Endodermal cell (in vitro differentiated cells): ENCODE results near the gene SPATA24. TPM values are rescaled to one million over a fixed set of nuclear protein-coding genes. Genes with fewer than 3 reads are reported as not detected.

ENCODE experiments used
- DNase-seq: peaks from one replicate; pipeline ENCODE4 v3.0.0-alpha.2; 2017
- H3K27ac ChIP-seq: 2 replicates; pipeline ENCODE4 v1.5.1; 2013; ENCODE audit warnings: mild to moderate bottlenecking, low read depth, low read length, moderate library complexity
- H3K27me3 ChIP-seq: 2 replicates; pipeline ENCODE4 v1.6.1; 2013; ENCODE audit warnings: mild to moderate bottlenecking, low read length, moderate library complexity; ENCODE audit not compliant: insufficient read depth, control insufficient read depth, poor library complexity, severe bottlenecking
- H3K36me3 ChIP-seq: 2 replicates; pipeline ENCODE4 v1.7.0; 2013; ENCODE audit warnings: mild to moderate bottlenecking, low read length, moderate library complexity; ENCODE audit not compliant: control insufficient read depth, insufficient read depth
- H3K4me1 ChIP-seq: one replicate; pipeline ENCODE4 v1.7.0; 2013; ENCODE audit warnings: low read length; ENCODE audit not compliant: control insufficient read depth, insufficient read depth
- H3K4me3 ChIP-seq: 2 replicates; pipeline ENCODE4 v1.5.1; 2013; ENCODE audit warnings: mild to moderate bottlenecking, low read length, moderate library complexity
- H3K9ac ChIP-seq: 2 replicates; pipeline ENCODE4 v1.6.1; 2013; ENCODE audit warnings: mild to moderate bottlenecking, low read length, moderate library complexity; ENCODE audit not compliant: poor library complexity, severe bottlenecking; ENCODE audit errors: extremely low read depth
- H3K9me3 ChIP-seq: 2 replicates; pipeline ENCODE4 v1.6.1; 2013; ENCODE audit warnings: mild to moderate bottlenecking, low read length, moderate library complexity; ENCODE audit not compliant: control insufficient read depth
- H3K27ac Mint-ChIP-seq: 2 replicates; pipeline ENCODE4 v1.8.0; 2020; ENCODE audit warnings: mixed read lengths
- H3K27me3 Mint-ChIP-seq: 2 replicates; pipeline ENCODE4 v1.8.0; 2021; ENCODE audit warnings: mild to moderate bottlenecking, mixed read lengths; ENCODE audit not compliant: insufficient read depth
- H3K36me3 Mint-ChIP-seq: 2 replicates; pipeline ENCODE4 v1.8.0; 2020; ENCODE audit warnings: low read depth, mixed read lengths
- H3K4me1 Mint-ChIP-seq: 2 replicates; pipeline ENCODE4 v1.8.0; 2020; ENCODE audit warnings: mixed read lengths
- H3K4me3 Mint-ChIP-seq: 2 replicates; pipeline ENCODE4 v1.8.0; 2020; ENCODE audit warnings: mild to moderate bottlenecking, moderate library complexity, mixed read lengths
- H3K9me3 Mint-ChIP-seq: 2 replicates; pipeline ENCODE4 v1.8.0; 2020; ENCODE audit warnings: mild to moderate bottlenecking, mixed read lengths
- WGBS, 2 experiments: methylation state at CpG; one replicate each; pipeline versions ENCODE4 v1.1.5 to v1.1.7; 2013; ENCODE audit warnings: missing lambda C conversion rate in 2 of 2, mixed read lengths in 1 of 2; ENCODE audit not compliant: insufficient coverage in 1 of 2, insufficient read length in 1 of 2; 5-methylcytosine and 5-hydroxymethylcytosine counted together
- total RNA-seq, 2 donors: library from RNA; stranded (reverse); fragmentation: NEBNext Ultra II Directional in 1 of 2; extraction: Animal tissue kit (Norgen Biotek cat#: 25700) in 1 of 2; gene quantifications; 2 replicates in 1 of 2; 3 replicates in 1 of 2; pipeline ENCODE4 v1.2.1, GENCODE V29; 2021
- TF ChIP-seq, protein P1 (sequence below): fragments of 200-600 bp; sonication (generic); conservative IDR thresholded peaks from 2 replicates; pipeline ENCODE4 v1.5.0; 2021; ENCODE audit warnings: antibody characterized with exemption, mild to moderate bottlenecking

SPATA24 gene
- total RNA-seq, 2 donors from 2014 or later = 9.8 to 10.6 TPM

DNA sequence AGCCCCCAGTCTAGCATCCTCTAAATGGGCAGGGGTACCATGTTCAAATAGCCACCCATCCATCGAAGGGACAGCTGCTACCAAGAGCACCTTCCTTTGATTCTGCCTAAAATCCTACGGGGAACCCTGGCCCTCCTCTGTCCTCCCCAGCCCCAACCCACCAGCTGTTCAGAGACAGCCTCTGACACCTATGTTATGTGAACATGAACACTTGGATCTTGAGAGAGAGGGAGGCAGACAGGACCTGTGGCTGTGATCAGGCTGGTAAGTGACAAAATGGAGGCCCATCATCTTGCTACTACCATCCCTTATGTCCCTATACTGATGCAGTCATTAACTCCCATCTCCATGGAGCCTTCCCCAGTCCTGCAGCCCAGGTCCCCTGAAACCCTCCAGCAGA is 29.0 kb downstream of the SPATA24 start:
- peaks cover 2% of the 10 kb centered on the region for H3K9me3 Mint-ChIP-seq
- peaks cover 35% of the 10 kb centered on the region for H3K36me3 Mint-ChIP-seq
- Histone ChIP-seq H3K4me1 (no peaks in the 10 kb centered on the region), H3K4me3 (no peak overlapping the region), H3K27me3 (no peaks in the 10 kb centered on the region), H3K36me3 (peaks cover 33% of the 10 kb centered on the region), H3K9ac (no peak overlapping the region), H3K9me3 (no peaks in the 10 kb centered on the region), H3K27ac (no peak overlapping the region)
- no peak overlapping the region for H3K27ac Mint-ChIP-seq
- TF ChIP-seq, protein P1, sequence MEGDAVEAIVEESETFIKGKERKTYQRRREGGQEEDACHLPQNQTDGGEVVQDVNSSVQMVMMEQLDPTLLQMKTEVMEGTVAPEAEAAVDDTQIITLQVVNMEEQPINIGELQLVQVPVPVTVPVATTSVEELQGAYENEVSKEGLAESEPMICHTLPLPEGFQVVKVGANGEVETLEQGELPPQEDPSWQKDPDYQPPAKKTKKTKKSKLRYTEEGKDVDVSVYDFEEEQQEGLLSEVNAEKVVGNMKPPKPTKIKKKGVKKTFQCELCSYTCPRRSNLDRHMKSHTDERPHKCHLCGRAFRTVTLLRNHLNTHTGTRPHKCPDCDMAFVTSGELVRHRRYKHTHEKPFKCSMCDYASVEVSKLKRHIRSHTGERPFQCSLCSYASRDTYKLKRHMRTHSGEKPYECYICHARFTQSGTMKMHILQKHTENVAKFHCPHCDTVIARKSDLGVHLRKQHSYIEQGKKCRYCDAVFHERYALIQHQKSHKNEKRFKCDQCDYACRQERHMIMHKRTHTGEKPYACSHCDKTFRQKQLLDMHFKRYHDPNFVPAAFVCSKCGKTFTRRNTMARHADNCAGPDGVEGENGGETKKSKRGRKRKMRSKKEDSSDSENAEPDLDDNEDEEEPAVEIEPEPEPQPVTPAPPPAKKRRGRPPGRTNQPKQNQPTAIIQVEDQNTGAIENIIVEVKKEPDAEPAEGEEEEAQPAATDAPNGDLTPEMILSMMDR = no peak
- H3K27me3 Mint-ChIP-seq = no peaks in the 10 kb centered on the region
- no peak overlapping the region for H3K4me3 Mint-ChIP-seq
- peak; percentile 51 for DNase-seq
- 94 to 100% methylated on average over 1 to 2 of the region's 2 CpGs for WGBS, 2 experiments
- H3K4me1 Mint-ChIP-seq = no peaks in the 10 kb centered on the region

DNA sequence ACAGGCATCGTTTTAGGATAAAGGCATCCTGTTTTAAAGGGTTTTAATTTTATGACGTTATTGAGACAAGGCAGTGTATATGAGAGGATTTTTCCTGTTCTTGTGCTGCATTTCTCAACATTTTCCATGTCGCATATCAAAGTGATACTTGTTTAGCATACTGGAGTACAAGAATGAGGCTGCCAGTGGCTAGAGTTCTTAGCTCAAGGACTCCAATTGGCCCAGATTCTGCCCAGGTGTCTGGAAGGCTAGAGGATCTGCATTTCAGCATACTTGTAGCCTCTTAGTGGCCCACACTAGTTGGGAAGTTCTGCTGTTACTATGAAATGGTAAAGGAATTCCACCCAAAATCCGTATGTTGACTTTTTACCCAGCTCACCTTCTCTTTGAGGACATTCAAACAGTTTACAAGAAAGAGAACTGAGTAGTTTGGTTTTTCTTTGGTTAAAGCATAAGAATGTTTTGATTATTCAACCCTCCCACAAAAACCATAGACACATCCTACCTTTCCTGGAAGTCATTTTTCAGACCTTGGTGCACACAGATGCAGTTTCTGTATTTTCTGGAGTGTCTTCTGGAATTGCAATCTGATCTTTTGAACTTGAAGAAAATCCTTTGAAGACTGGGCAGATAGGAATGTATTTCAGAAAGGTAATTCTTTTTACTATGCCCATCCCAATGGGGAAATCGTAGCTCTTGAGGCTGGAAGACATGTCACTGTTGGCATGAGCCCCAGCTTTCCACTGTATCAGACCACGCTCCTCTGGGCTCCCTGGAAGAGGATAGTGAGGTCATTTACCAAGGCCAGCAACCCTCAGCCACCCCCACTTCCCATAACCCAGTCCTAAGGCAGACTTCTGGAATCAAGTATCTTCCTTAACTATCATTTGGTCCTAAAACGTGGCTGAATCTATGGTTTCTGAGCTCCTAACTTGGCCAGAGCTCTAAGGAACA is 32.1 kb downstream of the SPATA24 start:
- Histone ChIP-seq H3K4me3 (no peak overlapping the region), H3K4me1 (no peaks in the 10 kb centered on the region), H3K27me3 (no peaks in the 10 kb centered on the region), H3K9ac (no peak overlapping the region), H3K27ac (no peak overlapping the region), H3K36me3 (peaks cover 57% of the 10 kb centered on the region), H3K9me3 (no peaks in the 10 kb centered on the region)
- Mint-ChIP-seq H3K27ac (no peak overlapping the region), H3K4me1 (no peaks in the 10 kb centered on the region), H3K4me3 (no peak overlapping the region), H3K36me3 (peaks cover 52% of the 10 kb centered on the region), H3K27me3 (no peaks in the 10 kb centered on the region), H3K9me3 (peaks cover 2% of the 10 kb centered on the region)
- TF ChIP-seq, protein P1 = no peak
- DNase-seq = no peak
- WGBS, 2 experiments = 92 to 97% methylated on average over 5 to 7 of the region's 7 CpGs

DNA sequence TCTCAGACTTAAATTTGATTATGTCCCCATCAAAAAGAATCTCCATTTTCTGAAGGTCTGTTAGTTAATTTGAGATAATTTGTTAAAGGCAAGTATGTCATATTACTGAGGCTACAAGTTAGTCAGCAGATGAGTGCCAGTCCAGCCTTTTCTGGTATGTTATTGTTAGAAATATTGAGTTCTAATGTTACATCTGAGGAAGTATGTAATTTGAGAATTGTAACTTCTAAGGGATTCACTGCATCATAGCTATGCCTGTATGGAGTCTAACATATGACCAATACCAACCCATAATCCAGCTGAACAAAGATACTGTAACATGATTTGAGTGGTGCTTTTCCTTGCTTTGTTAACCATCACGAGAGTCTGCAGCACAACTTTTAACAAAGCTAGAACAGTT is 34.7 kb downstream of the SPATA24 start:
- peaks cover 66% of the 10 kb centered on the region for H3K36me3 Mint-ChIP-seq
- Histone ChIP-seq H3K36me3 (peaks cover 80% of the 10 kb centered on the region), H3K4me1 (no peaks in the 10 kb centered on the region), H3K27me3 (no peaks in the 10 kb centered on the region), H3K9ac (no peak overlapping the region), H3K27ac (no peak overlapping the region), H3K9me3 (no peaks in the 10 kb centered on the region), H3K4me3 (no peak overlapping the region)
- TF ChIP-seq, protein P1 = no peak
- 83% methylated on average over 1 of the region's 1 CpG; no CpG with 5 or more reads in 1 of the 2 experiments for WGBS, 2 experiments
- no peak overlapping the region for H3K4me3 Mint-ChIP-seq
- no peaks in the 10 kb centered on the region for H3K27me3 Mint-ChIP-seq
- H3K27ac Mint-ChIP-seq = no peak overlapping the region
- H3K4me1 Mint-ChIP-seq = no peaks in the 10 kb centered on the region
- H3K9me3 Mint-ChIP-seq = no peaks in the 10 kb centered on the region
- no peak for DNase-seq
